Fibroblast of pulmonary artery (primary cell): ENCODE results near the gene SMARCAL1.

Experiments used
- DNase-seq: peaks from one replicate; pipeline ENCODE4 v3.0.0-alpha.2; 2010; ENCODE audit warnings: low read depth
- H3K4me3 ChIP-seq: replicated peaks from 2 replicates; pipeline ENCODE4 v1.5.1; 2011; ENCODE audit warnings: low read depth, mild to moderate bottlenecking, control low read depth, low read length, moderate library complexity
- CTCF ChIP-seq: IDR thresholded peaks from 2 replicates; pipeline ENCODE4 v1.5.1; 2011; ENCODE audit warnings: mild to moderate bottlenecking, control low read depth, low read length, inconsistent platforms; ENCODE audit errors: missing control alignments

SMARCAL1 gene

GRCh38 chr2:216478791-216479190 lies 66.5 kb downstream of the SMARCAL1 start:
- no peak for TF ChIP-seq CTCF
- DNase-seq: no peak
- no peak overlapping the region for H3K4me3 ChIP-seq

- H3K4me3 ChIP-seq: no peak overlapping the region
- DNase-seq: no peak
- no peak for TF ChIP-seq CTCF
These were observed 67.9 kb downstream of the SMARCAL1 start for GRCh38 chr2:216480221-216480620.

GRCh38 chr2:216482640-216483039 lies 70.4 kb downstream of the SMARCAL1 start:
- no peak overlapping the region for H3K4me3 ChIP-seq
- no peak for TF ChIP-seq CTCF
- no peak for DNase-seq

- DNase-seq: no peak
- no peak for TF ChIP-seq CTCF
- no peak overlapping the region for H3K4me3 ChIP-seq
These were observed 73.0 kb downstream of the SMARCAL1 start for GRCh38 chr2:216485237-216485636.

- DNase-seq: no peak
- TF ChIP-seq CTCF: no peak
- no peak overlapping the region for H3K4me3 ChIP-seq
These were observed 73.5 kb downstream of the SMARCAL1 start for GRCh38 chr2:216485745-216486144.

- no peak overlapping the region for H3K4me3 ChIP-seq
- TF ChIP-seq CTCF: no peak
- no peak for DNase-seq
These were observed 74.0 kb downstream of the SMARCAL1 start for GRCh38 chr2:216486271-216486670.

- TF ChIP-seq CTCF: no peak
- DNase-seq: peak; percentile 72
- no peak overlapping the region for H3K4me3 ChIP-seq
These were observed 74.4 kb downstream of the SMARCAL1 start for GRCh38 chr2:216486708-216487107.
